ENCODE results near the gene HMG20B.

Gene HMG20B

GRCh38 chr19:3585301-3586126, 12.8 kb downstream of the HMG20B start, which contains the start of gene GIPC3:
TSS of gene GIPC3 (plus strand) at chr19:3585478. CDS start at chr19:3585598, 120 bp downstream.
- DNase-seq, result no peak

- DNase-seq, result no peak
Observed at GRCh38 chr19:3586127-3586626, 13.4 kb downstream of the HMG20B start.

- no peak for DNase-seq
Observed at GRCh38 chr19:3586707-3587346, 14.1 kb downstream of the HMG20B start.

- no peak for DNase-seq
Observed at GRCh38 chr19:3589439-3589838, 16.7 kb downstream of the HMG20B start.

- DNase-seq, result no peak
Observed at GRCh38 chr19:3589949-3590348, 17.2 kb downstream of the HMG20B start.

- no peak for DNase-seq
Observed at GRCh38 chr19:3590991-3591659, 18.4 kb downstream of the HMG20B start.

- DNase-seq, result no peak
Observed at GRCh38 chr19:3591876-3592613, 19.3 kb downstream of the HMG20B start.

GRCh38 chr19:3593156-3593555, 20.4 kb downstream of the HMG20B start:
- no peak for DNase-seq

GRCh38 chr19:3595521-3596061, 22.8 kb downstream of the HMG20B start:
- DNase-seq, result no peak

- no peak for DNase-seq
Observed at GRCh38 chr19:3599776-3600187, 27.0 kb downstream of the HMG20B start.

GRCh38 chr19:3601021-3601420, 28.3 kb downstream of the HMG20B start:
- no peak for DNase-seq

GRCh38 chr19:3603121-3603811, 30.5 kb downstream of the HMG20B start:
- DNase-seq, result no peak

- no peak for DNase-seq
Observed at GRCh38 chr19:3604227-3604986, 31.7 kb downstream of the HMG20B start.

- DNase-seq, result no peak
Observed at GRCh38 chr19:3604987-3605343, 32.2 kb downstream of the HMG20B start.

GRCh38 chr19:3605361-3605760, 32.6 kb downstream of the HMG20B start:
- no peak for DNase-seq

- DNase-seq, result no peak
Observed at GRCh38 chr19:3605770-3606169, 33.0 kb downstream of the HMG20B start.

- peak; percentile 46 to 67 for DNase-seq
Observed at GRCh38 chr19:3606174-3606689, 33.5 kb downstream of the HMG20B start.

- no peak for DNase-seq
Observed at GRCh38 chr19:3606690-3607289, 34.0 kb downstream of the HMG20B start, which contains the start of gene TBXA2R. TSS of gene TBXA2R (minus strand) at chr19:3606875. CDS start at chr19:3600634, 6,241 bp downstream.

- DNase-seq, result no peak
Observed at GRCh38 chr19:3607303-3608078, 34.7 kb downstream of the HMG20B start.
